H54 (cell line): ENCODE results near the gene ETS2.

Experiments used
- DNase-seq: peaks from one replicate; pipeline ENCODE4 v3.0.0; 2011; ENCODE audit warnings: low spot score, mixed read lengths; ENCODE audit not compliant: insufficient read length
- FAIRE-seq: peaks from 3 replicates; lab custom pipeline; 2011; peaks lifted over from hg19 to GRCh38; lab: Jason Lieb, UNC
- POLR2A ChIP-seq: IDR thresholded peaks from 2 replicates; pipeline ENCODE4 v1.6.1; 2011; ENCODE audit warnings: low read depth, mild to moderate bottlenecking, low read length

The ETS2 gene

DNA sequence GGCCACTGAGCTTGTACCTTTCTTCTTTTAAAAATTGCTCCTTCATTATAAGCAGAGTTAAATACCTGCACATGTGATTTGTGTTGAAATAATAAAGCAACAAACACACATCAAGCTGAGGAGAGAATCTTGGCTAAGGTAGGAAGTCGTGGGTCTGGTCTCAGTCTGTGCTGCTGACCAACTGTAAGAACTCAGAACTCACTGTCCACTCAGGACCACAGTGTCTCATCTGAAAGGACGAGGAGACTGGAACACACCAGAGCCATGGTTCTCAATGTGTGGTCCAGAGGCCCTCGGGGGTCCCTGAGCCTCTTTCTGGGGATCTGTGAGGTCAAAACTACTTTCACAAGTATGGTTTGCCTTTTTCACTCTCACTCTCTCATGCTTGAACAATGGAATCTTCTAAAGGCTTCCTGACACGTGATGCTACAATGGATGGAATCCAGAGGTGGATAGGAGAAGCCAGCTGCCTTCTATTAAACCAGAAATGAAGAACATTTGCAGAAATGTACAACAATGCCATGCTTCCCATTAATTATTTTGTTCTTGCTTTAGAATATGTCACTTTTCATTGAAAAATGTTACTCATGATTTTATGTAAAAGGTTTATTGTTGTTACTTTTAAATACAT, 17.3 kb upstream of the ETS2 start:
- FAIRE-seq = no peak
- TF ChIP-seq POLR2A = no peak

DNA sequence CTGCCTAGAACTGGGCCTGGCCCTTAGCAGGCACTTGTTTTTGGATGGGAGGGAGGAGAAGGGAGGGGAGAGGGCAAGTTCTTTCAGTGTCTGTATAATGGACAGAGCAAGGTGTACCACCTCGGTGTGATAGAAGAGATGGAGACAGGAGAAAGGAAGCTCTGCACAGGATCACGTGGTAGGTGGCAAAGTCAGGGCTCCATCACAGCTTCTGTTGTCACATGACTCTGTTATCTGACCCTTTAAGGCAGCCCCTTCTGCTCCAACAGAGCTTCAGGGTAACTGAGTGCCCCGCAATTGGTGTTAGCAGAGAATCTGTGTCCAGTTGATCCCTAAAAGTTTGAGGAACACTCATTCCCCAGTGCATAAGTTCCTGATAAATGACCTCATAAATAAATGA, 16.5 kb upstream of the ETS2 start:
- no peak for DNase-seq
- no peak for FAIRE-seq
- TF ChIP-seq POLR2A = no peak

More for the DNA sequence above, 17.3 kb upstream of the ETS2 start:
- no peak for DNase-seq

- DNase-seq (no peak), FAIRE-seq (no peak)
- TF ChIP-seq POLR2A = no peak
These were observed 15.7 kb upstream of the ETS2 start for GRCh38 chr21:38790059-38790458.

GRCh38 chr21:38790961-38791360, 14.8 kb upstream of the ETS2 start:
- TF ChIP-seq POLR2A = no peak
- FAIRE-seq = no peak
- no peak for DNase-seq

- no peak for DNase-seq
- FAIRE-seq = no peak
- no peak for TF ChIP-seq POLR2A
These were observed 12.9 kb upstream of the ETS2 start for GRCh38 chr21:38792676-38793459.

DNA sequence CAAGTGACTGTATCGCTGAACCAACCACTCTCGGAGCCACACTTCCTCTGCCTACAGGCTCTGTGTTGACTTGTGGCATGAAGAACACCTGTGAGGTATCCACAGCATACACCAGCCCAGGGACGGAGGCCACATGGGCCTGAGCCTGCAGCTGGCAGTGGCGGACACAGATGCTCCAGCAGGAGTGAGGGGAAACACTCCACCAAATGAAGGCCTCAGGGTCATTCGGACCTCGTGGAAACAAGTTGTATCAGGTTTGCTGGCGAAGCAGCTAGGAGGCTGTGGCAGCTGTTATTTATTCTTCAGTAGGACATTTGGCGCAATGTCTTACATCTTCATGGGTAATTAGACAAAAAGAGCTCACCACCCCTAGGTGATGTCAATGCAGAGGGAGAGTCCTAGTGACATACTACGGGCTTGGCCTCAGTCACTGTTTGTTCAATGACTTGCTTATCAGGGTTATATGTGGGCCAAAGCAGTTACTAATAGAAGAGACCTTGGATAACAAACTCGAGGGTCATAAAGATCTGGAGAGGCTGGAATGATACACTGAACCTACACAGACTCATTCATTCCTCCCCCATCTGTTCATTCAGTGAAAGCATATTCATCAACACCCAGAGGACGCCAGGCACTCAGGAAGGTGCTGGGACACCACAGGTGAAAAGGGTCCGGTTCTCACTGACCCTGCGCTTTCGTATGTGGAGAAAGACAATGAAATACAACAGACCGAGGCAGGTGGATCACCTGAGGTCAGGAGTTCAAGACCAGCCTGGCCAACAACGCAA, 11.6 kb upstream of the ETS2 start:
- TF ChIP-seq POLR2A = no peak
- no peak for FAIRE-seq
- no peak for DNase-seq

GRCh38 chr21:38794978-38795377, 10.8 kb upstream of the ETS2 start:
- TF ChIP-seq POLR2A = no peak
- FAIRE-seq = no peak
- no peak for DNase-seq

DNA sequence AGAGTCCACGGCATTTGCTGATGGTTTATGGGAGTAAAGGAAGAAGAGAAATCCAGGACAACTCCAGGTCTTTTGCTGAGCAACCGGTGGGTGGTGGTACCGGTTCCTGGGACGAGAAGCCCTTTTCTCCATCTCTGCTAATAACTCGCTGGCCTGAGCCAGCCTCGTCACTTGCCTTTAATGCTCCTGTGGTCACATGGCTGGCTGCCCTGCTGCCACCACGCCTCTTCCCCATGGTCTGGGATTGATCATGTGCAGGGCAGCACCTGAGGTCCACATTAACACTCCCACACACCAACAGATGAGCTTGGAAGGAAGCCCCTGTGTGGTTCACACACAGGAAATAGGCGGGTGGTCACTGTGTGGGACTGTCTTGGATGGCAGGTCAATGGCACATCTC, 10.3 kb upstream of the ETS2 start:
- no peak for DNase-seq
- no peak for TF ChIP-seq POLR2A
- no peak for FAIRE-seq

DNA sequence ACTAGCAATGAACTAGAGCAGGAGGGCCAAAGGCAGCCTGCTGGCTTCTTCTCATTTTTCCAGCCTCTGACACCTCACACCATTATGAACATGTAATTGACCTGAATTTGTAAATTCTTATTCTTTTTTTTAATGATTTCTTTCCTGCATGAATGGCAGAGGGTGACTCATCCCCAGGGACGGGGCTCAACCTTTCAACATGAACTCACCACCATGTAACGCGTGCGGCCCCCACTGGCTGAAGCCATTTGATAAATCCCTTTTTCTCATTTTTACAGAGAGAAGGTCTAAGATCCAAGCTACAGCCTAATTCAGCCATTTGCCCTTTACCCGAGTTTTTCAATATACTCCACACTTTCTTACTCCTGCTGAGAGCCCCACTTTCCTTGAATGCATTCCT, 9.3 kb upstream of the ETS2 start:
- FAIRE-seq = no peak
- no peak for DNase-seq
- no peak for TF ChIP-seq POLR2A

DNA sequence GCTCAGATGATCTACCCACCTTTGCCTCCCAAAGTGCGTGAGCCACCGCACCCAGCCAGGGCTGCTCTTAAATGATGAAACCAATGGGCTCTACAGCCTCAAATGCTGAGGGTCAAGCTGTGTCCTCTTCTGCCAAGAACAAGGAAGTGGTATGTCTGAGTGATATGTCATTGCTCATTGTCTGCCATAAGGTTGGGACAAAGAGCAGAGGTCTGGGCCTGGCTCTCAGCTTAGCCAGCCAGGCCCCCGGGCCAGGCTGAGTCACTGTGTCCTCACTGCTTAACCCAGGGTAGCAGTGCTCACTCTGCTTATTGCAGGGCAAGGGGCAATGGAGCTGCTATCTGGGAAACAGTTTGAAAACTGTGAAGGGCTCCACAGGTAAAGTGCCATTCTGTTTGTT, 8.3 kb upstream of the ETS2 start:
- DNase-seq = no peak
- no peak for TF ChIP-seq POLR2A

DNA sequence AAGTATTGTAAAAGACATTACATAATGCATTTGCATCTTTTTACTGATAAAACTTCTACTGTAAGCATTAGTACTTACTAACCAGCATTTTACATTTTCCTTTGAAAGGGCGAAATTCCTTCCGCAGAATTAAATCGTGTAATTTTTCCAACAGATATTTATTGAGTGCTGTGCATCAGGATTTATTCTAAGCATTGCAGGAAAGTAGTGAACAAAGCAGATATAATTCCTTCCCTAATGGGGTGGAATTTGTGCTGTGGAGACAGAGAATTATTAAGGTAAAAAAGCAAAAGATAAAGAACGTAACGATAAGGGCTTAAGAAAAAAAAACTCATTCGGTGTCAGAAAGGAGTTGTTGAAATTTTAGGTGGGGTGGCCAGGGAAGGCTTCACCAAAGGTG, 7.6 kb upstream of the ETS2 start:
- DNase-seq = no peak
- TF ChIP-seq POLR2A = no peak
- no peak for FAIRE-seq

More for the DNA sequence above, 8.3 kb upstream of the ETS2 start:
- no peak for FAIRE-seq

DNA sequence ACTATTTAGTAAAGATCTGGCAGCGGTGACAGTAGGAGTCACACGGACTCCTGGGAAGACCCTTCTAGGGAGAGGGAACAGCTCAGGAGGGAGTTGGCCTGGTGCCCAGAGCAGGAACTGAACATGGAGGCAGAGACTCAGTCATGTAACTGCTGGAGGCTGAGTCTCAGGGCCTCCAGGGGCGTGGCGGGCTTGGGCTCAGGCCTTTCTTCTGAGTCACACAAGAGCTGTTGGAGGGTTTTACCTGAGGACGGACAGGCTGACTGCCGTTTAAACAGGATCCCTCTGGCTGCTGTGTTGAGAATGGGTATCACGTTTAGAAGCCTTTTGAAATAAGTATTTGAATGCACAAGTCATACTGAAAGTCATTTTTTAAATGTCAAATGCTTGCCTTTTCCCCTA, 7.2 kb upstream of the ETS2 start:
- peak; percentile 48 for FAIRE-seq
- no peak for TF ChIP-seq POLR2A
- DNase-seq = peak; percentile 88

DNA sequence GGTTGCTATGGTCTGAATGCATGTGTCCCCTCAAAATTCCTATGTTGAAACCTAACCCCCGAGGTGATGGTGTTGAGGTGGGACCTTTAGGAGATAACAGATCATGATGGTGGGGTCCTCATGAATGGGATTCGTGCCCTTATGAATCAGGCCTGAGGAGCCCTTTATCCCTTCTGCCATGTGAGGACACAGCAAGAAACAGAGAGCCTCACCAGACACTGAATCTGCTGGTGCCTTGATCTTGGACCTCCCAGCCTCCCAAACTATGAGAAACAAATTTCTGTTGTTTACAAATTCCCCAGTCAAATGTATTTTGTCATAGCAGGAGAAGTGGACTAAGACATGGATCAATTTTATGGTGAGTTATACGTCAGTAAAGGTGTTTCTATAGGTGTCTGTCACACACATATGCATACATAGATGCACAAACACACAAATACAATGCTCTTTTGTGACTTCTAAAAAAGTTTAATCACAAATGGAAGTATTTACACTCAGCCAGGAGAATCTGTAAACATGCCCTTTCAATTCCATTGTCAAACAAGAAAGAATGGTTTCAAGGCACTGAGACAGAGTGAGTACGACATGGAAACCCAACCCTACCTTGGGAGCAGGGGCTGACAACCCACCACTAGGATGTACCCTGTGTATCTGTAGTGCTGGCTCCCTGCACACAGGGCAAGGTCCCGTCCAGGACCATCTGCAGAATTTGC, 5.5 kb upstream of the ETS2 start:
- no peak for TF ChIP-seq POLR2A
- no peak for FAIRE-seq

More for the DNA sequence above, 5.5 kb upstream of the ETS2 start:
- DNase-seq = no peak
